ACC112 (cell line): Measurements from ENCODE around the gene PLEKHJ1.

Source experiments
- H2AFZ ChIP-seq: fragments of 200-600 bp; sonication (generic); one replicate; pipeline ENCODE4 v1.6.0; 2017; ENCODE audit warnings: antibody characterized with exemption, low read length; ENCODE audit not compliant: unreplicated experiment
- H3K27ac ChIP-seq: fragments of 200-600 bp; sonication (generic); 2 replicates; pipeline ENCODE4 v1.5.1; 2014; ENCODE audit warnings: low read depth, mild to moderate bottlenecking, antibody characterized with exemption, low read length, moderate library complexity
- H3K27me3 ChIP-seq: fragments of 200-600 bp; sonication (generic); 2 replicates; pipeline ENCODE4 v1.6.1; 2014; ENCODE audit warnings: mild to moderate bottlenecking, antibody characterized with exemption, low read length, moderate library complexity, mixed read lengths; ENCODE audit not compliant: insufficient read depth
- H3K36me3 ChIP-seq: fragments of 200-600 bp; sonication (generic); 2 replicates; pipeline ENCODE4 v1.6.1; 2016; ENCODE audit warnings: mild to moderate bottlenecking, antibody characterized with exemption, low read length, moderate library complexity, mixed read lengths; ENCODE audit not compliant: insufficient read depth
- H3K4me1 ChIP-seq: fragments of 200-600 bp; sonication (generic); one replicate; pipeline ENCODE4 v1.6.1; 2016; ENCODE audit warnings: low read length, mixed read lengths; ENCODE audit not compliant: insufficient read depth, unreplicated experiment, control insufficient read depth
- H3K4me3 ChIP-seq: fragments of 200-600 bp; sonication (generic); 2 replicates; pipeline ENCODE4 v1.5.1; 2014; ENCODE audit warnings: mild to moderate bottlenecking, low read depth, low read length
- H3K79me2 ChIP-seq: fragments of 200-600 bp; sonication (generic); one replicate; pipeline ENCODE4 v1.6.0; 2016; ENCODE audit warnings: low read length; ENCODE audit not compliant: control insufficient read depth, unreplicated experiment, insufficient read depth

PLEKHJ1 gene

GRCh38 chr19:2252797-2253105 lies 16.6 kb upstream of the PLEKHJ1 start:
- Histone ChIP-seq H3K27ac (no peak overlapping the region), H2AFZ (no peak overlapping the region), H3K79me2 (no peaks in the 10 kb centered on the region), H3K36me3 (no peaks in the 10 kb centered on the region), H3K4me3 (no peak overlapping the region), H3K4me1 (no peaks in the 10 kb centered on the region), H3K27me3 (no peaks in the 10 kb centered on the region)

- Histone ChIP-seq H3K79me2 (no peaks in the 10 kb centered on the region), H3K27me3 (no peaks in the 10 kb centered on the region), H3K36me3 (0 out of 2 replicates have a peak, but pooled peaks cover 2% of the 10 kb centered on the region), H3K27ac (no peak overlapping the region), H3K4me3 (no peak overlapping the region), H2AFZ (no peak overlapping the region), H3K4me1 (peaks cover 2% of the 10 kb centered on the region)
These were observed 16.1 kb upstream of the PLEKHJ1 start for GRCh38 chr19:2252055-2252796.

GRCh38 chr19:2251106-2252054 lies 15.3 kb upstream of the PLEKHJ1 start:
- Histone ChIP-seq H3K4me3 (no peak overlapping the region), H3K36me3 (0 out of 2 replicates have a peak, but pooled peaks cover 2% of the 10 kb centered on the region), H3K4me1 (peaks cover 8% of the 10 kb centered on the region), H3K27ac (no peak overlapping the region), H3K27me3 (no peaks in the 10 kb centered on the region), H2AFZ (no peak overlapping the region), H3K79me2 (no peaks in the 10 kb centered on the region)

GRCh38 chr19:2250766-2251105 lies 14.6 kb upstream of the PLEKHJ1 start:
- H3K4me1 ChIP-seq: peaks cover 8% of the 10 kb centered on the region
- no peak overlapping the region for H3K27ac ChIP-seq
- peaks cover 3% of the 10 kb centered on the region for H3K79me2 ChIP-seq
- H3K36me3 ChIP-seq: 0 out of 2 replicates have a peak, but pooled peaks cover 2% of the 10 kb centered on the region
- H3K27me3 ChIP-seq: no peaks in the 10 kb centered on the region
- H2AFZ ChIP-seq: no peak overlapping the region
- no peak overlapping the region for H3K4me3 ChIP-seq

GRCh38 chr19:2249880-2250765 lies 14.0 kb upstream of the PLEKHJ1 start:
- H3K27me3 ChIP-seq: no peaks in the 10 kb centered on the region
- H3K27ac ChIP-seq: no peak overlapping the region
- no peak overlapping the region for H2AFZ ChIP-seq
- H3K79me2 ChIP-seq: peaks cover 3% of the 10 kb centered on the region
- peaks cover 8% of the 10 kb centered on the region for H3K4me1 ChIP-seq
- no peak overlapping the region for H3K4me3 ChIP-seq
- 0 out of 2 replicates have a peak, but pooled peaks cover 2% of the 10 kb centered on the region for H3K36me3 ChIP-seq

DNA sequence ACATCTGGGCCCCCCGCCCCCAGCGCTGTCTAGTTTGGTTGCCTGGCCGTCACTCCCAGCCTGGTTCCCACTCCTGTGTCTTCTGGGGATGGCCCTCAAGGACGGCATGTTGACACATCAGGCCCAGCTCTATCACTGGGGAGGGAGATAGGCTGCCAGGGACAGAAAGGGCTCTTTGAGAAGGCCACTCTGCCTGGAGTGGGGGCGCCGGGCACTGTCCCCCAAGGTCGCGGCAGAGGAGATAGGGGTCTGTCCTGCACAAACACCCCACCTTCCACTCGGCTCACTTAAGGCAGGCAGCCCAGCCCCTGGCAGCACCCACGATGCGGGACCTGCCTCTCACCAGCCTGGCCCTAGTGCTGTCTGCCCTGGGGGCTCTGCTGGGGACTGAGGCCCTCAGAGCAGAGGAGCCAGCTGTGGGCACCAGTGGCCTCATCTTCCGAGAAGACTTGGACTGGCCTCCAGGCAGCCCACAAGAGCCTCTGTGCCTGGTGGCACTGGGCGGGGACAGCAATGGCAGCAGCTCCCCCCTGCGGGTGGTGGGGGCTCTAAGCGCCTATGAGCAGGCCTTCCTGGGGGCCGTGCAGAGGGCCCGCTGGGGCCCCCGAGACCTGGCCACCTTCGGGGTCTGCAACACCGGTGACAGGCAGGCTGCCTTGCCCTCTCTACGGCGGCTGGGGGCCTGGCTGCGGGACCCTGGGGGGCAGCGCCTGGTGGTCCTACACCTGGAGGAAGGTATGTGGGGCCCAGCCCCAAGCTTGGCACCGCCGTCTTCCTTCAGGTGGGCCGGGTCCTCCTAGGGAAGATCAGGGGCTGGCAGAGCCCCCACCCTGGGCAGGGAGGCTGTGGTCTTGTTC lies 13.1 kb upstream of the PLEKHJ1 start, which contains the start of gene AMH:
Gene AMH (plus strand): TSS at position 314 of the 857 bp plus-strand sequence. CDS start 10 bp downstream, at position 324.
- Histone ChIP-seq H3K4me3 (no peak within 1 kb of the TSS), H3K27me3 (no peaks in the 10 kb centered on the region), H3K27ac (no peak within 1 kb of the TSS), H3K36me3 (0 out of 2 replicates have a peak, but pooled peaks cover 2% of the 10 kb centered on the region), H3K79me2 (peaks cover 3% of the 10 kb centered on the region), H3K4me1 (peaks cover 8% of the 10 kb centered on the region), H2AFZ (no peak within 1 kb of the TSS)

- Histone ChIP-seq H3K36me3 (0 out of 2 replicates have a peak, but pooled peaks cover 2% of the 10 kb centered on the region), H3K27ac (no peak overlapping the region), H3K4me1 (peaks cover 8% of the 10 kb centered on the region), H3K79me2 (peaks cover 8% of the 10 kb centered on the region), H3K4me3 (no peak overlapping the region), H2AFZ (no peak overlapping the region), H3K27me3 (no peaks in the 10 kb centered on the region)
These were observed 12.2 kb upstream of the PLEKHJ1 start for GRCh38 chr19:2248136-2249009.

- Histone ChIP-seq H3K27me3 (no peaks in the 10 kb centered on the region), H2AFZ (no peak overlapping the region), H3K79me2 (peaks cover 16% of the 10 kb centered on the region), H3K4me1 (peaks cover 8% of the 10 kb centered on the region), H3K36me3 (0 out of 2 replicates have a peak, but pooled peaks cover 2% of the 10 kb centered on the region), H3K27ac (no peak overlapping the region), H3K4me3 (no peak overlapping the region)
These were observed 11.4 kb upstream of the PLEKHJ1 start for GRCh38 chr19:2247433-2248101.
